Fibroblast of lung (primary cell): Measurements from ENCODE around the gene LRMDA. TPM values are rescaled to one million over a fixed set of nuclear protein-coding genes. Genes with fewer than 3 reads are reported as not detected.

Experiments used
- DNase-seq, 2 donors: peaks; one replicate each; pipeline versions ENCODE4 v3.0.0 to v3.0.0-alpha.2; 2010; ENCODE audit warnings: low read depth in 2 of 2
- H2AFZ ChIP-seq: 2 replicates; pipeline ENCODE4 v1.5.1; 2012; ENCODE audit warnings: low read length, control low read depth, inconsistent platforms
- H3K27ac ChIP-seq: 2 replicates; pipeline ENCODE4 v1.5.1; 2011; ENCODE audit warnings: low read length, control low read depth; ENCODE audit not compliant: insufficient read depth
- H3K27me3 ChIP-seq: 2 replicates; pipeline ENCODE4 v1.5.1; 2011; ENCODE audit warnings: mild to moderate bottlenecking, low read length; ENCODE audit not compliant: control insufficient read depth, insufficient read depth
- H3K36me3 ChIP-seq: 2 replicates; pipeline ENCODE4 v1.5.1; 2011; ENCODE audit warnings: low read length; ENCODE audit not compliant: control insufficient read depth, insufficient read depth
- H3K4me1 ChIP-seq: 2 replicates; pipeline ENCODE4 v1.5.1; 2011; ENCODE audit warnings: low read length; ENCODE audit not compliant: control insufficient read depth, insufficient read depth; ENCODE audit errors: extremely low read depth
- H3K4me2 ChIP-seq: 2 replicates; pipeline ENCODE4 v1.5.1; 2011; ENCODE audit warnings: low read length, control low read depth; ENCODE audit not compliant: insufficient read depth; ENCODE audit errors: extremely low read depth
- H3K4me3 ChIP-seq, 4 experiments: fragments of 200-600 bp in 1 of 4; sonication (generic) in 1 of 4; replicated peaks in 1 of 4; 2 replicates each; pipeline ENCODE4 v1.5.1; 2011 to 2016; ENCODE audit warnings: low read length in 4 of 4, low read depth in 3 of 4, mild to moderate bottlenecking in 3 of 4, control low read depth in 2 of 4, inconsistent platforms in 1 of 4, mixed read lengths in 1 of 4; ENCODE audit not compliant: insufficient read depth in 1 of 4; ENCODE audit errors: control extremely low read depth in 1 of 4
- H3K79me2 ChIP-seq: 2 replicates; pipeline ENCODE4 v1.5.1; 2012; ENCODE audit warnings: mild to moderate bottlenecking, low read length, inconsistent platforms; ENCODE audit not compliant: control insufficient read depth, insufficient read depth
- H3K9ac ChIP-seq: 2 replicates; pipeline ENCODE4 v1.5.1; 2011; ENCODE audit warnings: mild to moderate bottlenecking, low read length, control low read depth; ENCODE audit not compliant: insufficient read depth
- H3K9me3 ChIP-seq: 2 replicates; pipeline ENCODE4 v1.5.1; 2012; ENCODE audit warnings: low read depth, low read length; ENCODE audit not compliant: control insufficient read depth, insufficient read depth
- H4K20me1 ChIP-seq: 2 replicates; pipeline ENCODE4 v1.5.1; 2011; ENCODE audit warnings: low read length; ENCODE audit not compliant: control insufficient read depth, insufficient read depth; ENCODE audit errors: extremely low read depth
- EZH2 ChIP-seq: IDR thresholded peaks from 2 replicates; pipeline ENCODE4 v1.5.1; 2012; ENCODE audit warnings: low read length, control low read depth, mild to moderate bottlenecking; ENCODE audit errors: missing control alignments
- polyA plus RNA-seq, 2 donors: library from polyadenylated mRNA; depleted of rRNA in 1 of 2; stranded (reverse) in 1 of 2; unstranded in 1 of 2; fragments of >200 nt; gene quantifications; 2 replicates each; pipeline ENCODE4 v1.2.1, GENCODE V29; 2011 to 2012; ENCODE audit warnings: missing spikeins in 1 of 2
- total RNA-seq: library from RNA; depleted of rRNA; stranded (reverse); fragments of >200 nt; gene quantifications from 2 replicates; pipeline ENCODE4 v1.2.1, GENCODE V29; 2014
- TF ChIP-seq, protein P1 (sequence below), 2 donors: IDR thresholded peaks in 1 of 2; conservative IDR thresholded peaks in 1 of 2; 1 replicate in 1 of 2; 2 replicates in 1 of 2; pipeline ENCODE4 v1.5.1; 2011 to 2012; ENCODE audit warnings: low read length in 2 of 2, control low read depth in 1 of 2, inconsistent platforms in 1 of 2, low read depth in 1 of 2, mild to moderate bottlenecking in 1 of 2

Gene LRMDA
- total and polyA plus RNA-seq, 2 donors (not counting 1 experiment from before 2014, with no cell fraction given): 1.7 to 2.0 TPM

GRCh38 chr10:76038696-76039095, 607.3 kb downstream of the LRMDA start:
- no peak for DNase-seq
- Histone ChIP-seq H3K4me1 (no peaks in the 10 kb centered on the region), H3K4me3 (no peak overlapping the region), H3K9me3 (no peaks in the 10 kb centered on the region), H4K20me1 (no peaks in the 10 kb centered on the region), H3K79me2 (no peaks in the 10 kb centered on the region), H2AFZ (no peak overlapping the region), H3K9ac (no peak overlapping the region), H3K27ac (no peak overlapping the region), H3K36me3 (no peaks in the 10 kb centered on the region), H3K27me3 (peaks cover 3% of the 10 kb centered on the region), H3K4me2 (no peak overlapping the region)
- no peak for TF ChIP-seq EZH2
- TF ChIP-seq, protein P1, sequence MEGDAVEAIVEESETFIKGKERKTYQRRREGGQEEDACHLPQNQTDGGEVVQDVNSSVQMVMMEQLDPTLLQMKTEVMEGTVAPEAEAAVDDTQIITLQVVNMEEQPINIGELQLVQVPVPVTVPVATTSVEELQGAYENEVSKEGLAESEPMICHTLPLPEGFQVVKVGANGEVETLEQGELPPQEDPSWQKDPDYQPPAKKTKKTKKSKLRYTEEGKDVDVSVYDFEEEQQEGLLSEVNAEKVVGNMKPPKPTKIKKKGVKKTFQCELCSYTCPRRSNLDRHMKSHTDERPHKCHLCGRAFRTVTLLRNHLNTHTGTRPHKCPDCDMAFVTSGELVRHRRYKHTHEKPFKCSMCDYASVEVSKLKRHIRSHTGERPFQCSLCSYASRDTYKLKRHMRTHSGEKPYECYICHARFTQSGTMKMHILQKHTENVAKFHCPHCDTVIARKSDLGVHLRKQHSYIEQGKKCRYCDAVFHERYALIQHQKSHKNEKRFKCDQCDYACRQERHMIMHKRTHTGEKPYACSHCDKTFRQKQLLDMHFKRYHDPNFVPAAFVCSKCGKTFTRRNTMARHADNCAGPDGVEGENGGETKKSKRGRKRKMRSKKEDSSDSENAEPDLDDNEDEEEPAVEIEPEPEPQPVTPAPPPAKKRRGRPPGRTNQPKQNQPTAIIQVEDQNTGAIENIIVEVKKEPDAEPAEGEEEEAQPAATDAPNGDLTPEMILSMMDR (conservative IDR thresholded peaks at IDR 0.05 in 1 of 2, IDR thresholded peaks at IDR 0.05 in 1 of 2; ENCODE audit: low read depth in 1 of 2, low read length in 2 of 2): no peak

DNA sequence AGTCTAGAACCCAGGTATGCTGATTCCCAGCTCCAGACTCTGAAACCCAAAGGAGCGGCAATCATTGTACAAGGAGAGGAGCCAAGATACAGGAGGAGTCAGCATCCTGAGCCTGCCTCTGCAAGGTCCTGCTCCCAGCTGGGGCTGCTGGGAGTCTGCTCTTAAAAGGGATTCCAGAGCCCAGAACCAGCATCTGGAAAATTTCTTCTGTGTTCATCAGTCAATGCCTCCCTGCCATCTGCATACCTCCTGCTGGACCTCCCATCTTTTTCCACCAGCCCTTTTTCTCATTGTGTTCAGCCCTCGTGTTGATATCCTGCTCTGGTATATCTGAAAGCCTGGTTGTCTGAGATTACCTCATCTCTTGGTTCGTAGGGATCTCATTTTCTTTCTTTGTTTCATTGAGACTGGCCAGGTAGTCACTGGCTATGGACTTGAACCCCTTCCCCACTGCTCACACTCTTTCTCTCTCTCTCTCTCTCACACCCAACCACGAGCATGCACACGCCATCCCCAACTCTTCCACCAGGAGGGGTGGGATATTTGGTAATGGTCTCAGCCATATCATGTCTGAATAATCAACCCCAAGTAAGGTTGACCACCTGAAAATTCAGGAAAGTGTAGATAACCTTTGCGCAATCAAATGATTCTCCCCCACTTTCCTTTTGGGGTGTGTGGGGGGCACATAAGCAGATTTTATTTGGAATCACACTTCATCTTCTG, 608.8 kb downstream of the LRMDA start:
- Histone ChIP-seq H3K27ac (no peak overlapping the region), H2AFZ (no peak overlapping the region), H3K79me2 (no peaks in the 10 kb centered on the region), H3K36me3 (no peaks in the 10 kb centered on the region), H3K27me3 (peaks cover 6% of the 10 kb centered on the region), H3K4me1 (no peaks in the 10 kb centered on the region), H3K4me2 (no peak overlapping the region), H3K9me3 (no peaks in the 10 kb centered on the region), H4K20me1 (no peaks in the 10 kb centered on the region), H3K4me3 (no peak overlapping the region), H3K9ac (no peak overlapping the region)
- no peak for TF ChIP-seq EZH2
- TF ChIP-seq, protein P1 (conservative IDR thresholded peaks at IDR 0.05 in 1 of 2, IDR thresholded peaks at IDR 0.05 in 1 of 2; ENCODE audit: low read depth in 1 of 2, low read length in 2 of 2): peak in 1 of 2 donors; percentile 15
- no peak for DNase-seq

- Histone ChIP-seq H3K36me3 (no peaks in the 10 kb centered on the region), H3K9me3 (no peaks in the 10 kb centered on the region), H2AFZ (no peak overlapping the region), H3K4me1 (no peaks in the 10 kb centered on the region), H3K27ac (no peak overlapping the region), H3K27me3 (peaks cover 7% of the 10 kb centered on the region), H3K79me2 (no peaks in the 10 kb centered on the region), H3K4me2 (no peak overlapping the region), H3K4me3 (no peak overlapping the region), H4K20me1 (no peaks in the 10 kb centered on the region), H3K9ac (no peak overlapping the region)
- no peak for TF ChIP-seq EZH2
- TF ChIP-seq, protein P1 (conservative IDR thresholded peaks at IDR 0.05 in 1 of 2, IDR thresholded peaks at IDR 0.05 in 1 of 2; ENCODE audit: low read depth in 1 of 2, low read length in 2 of 2): no peak
- DNase-seq: no peak
Observed at GRCh38 chr10:76040830-76041220, 609.4 kb downstream of the LRMDA start.
